SK-N-SH (cell line): ENCODE measurements around the gene WWOX. TPM values are rescaled to one million over a fixed set of nuclear protein-coding genes. Genes with fewer than 3 reads are reported as not detected.
"Not testable (repeated sequence)": the region's sequence is repeated elsewhere in the genome, so short reads cannot be mapped to it uniquely, and the experiment has no call there.

ENCODE experiments used
- CTCF ChIA-PET: fragments of 300-600, 350-600 bp; formaldehyde crosslinking; extraction: SDS; loops from one replicate; lab custom pipeline; 2021; lab: Yijun Ruan, JAX
- POLR2A ChIA-PET: fragments of 350-600 bp; sonication (Branson Sonifier 250); formaldehyde crosslinking; extraction: SDS; loops from one replicate; lab custom pipeline; 2020; ENCODE audit warnings: antibody characterized with exemption, inconsistent platforms; lab: Yijun Ruan, JAX
- DNase-seq: peaks from one replicate; pipeline ENCODE4 v3.0.0; 2012
- H2AFZ ChIP-seq: fragments of 200-600 bp; sonication (generic); 2 replicates; pipeline ENCODE4 v1.8.1; 2016; ENCODE audit warnings: antibody characterized with exemption, mild to moderate bottlenecking, low read depth
- H3F3A ChIP-seq: fragments of 200-600 bp; sonication (generic); replicated peaks from 2 replicates; pipeline ENCODE3; 2016; ENCODE audit warnings: antibody characterized with exemption, mild to moderate bottlenecking; ENCODE audit not compliant: insufficient read depth
- H3K27ac ChIP-seq, 2 experiments: fragments of 200-500 bp in 1 of 2; fragments of 200-600 bp in 1 of 2; sonication (Bioruptor generic) in 1 of 2; sonication (generic), shearing (Covaris generic) in 1 of 2; 2 replicates each; pipeline versions ENCODE4 v1.5.1 to v1.6.1; 2014 to 2016; ENCODE audit warnings: low read depth in 2 of 2, inconsistent platforms in 1 of 2, low read length in 1 of 2, mild to moderate bottlenecking in 1 of 2, mixed read lengths in 1 of 2
- H3K27me3 ChIP-seq: fragments of 200-600 bp; sonication (generic), shearing (Covaris generic); 2 replicates; pipeline ENCODE4 v1.6.1; 2016; ENCODE audit warnings: mixed run types; ENCODE audit not compliant: insufficient read depth
- H3K36me3 ChIP-seq, 2 experiments: fragments of 200-500 bp in 1 of 2; fragments of 200-600 bp in 1 of 2; sonication (Bioruptor generic) in 1 of 2; sonication (generic) in 1 of 2; replicated peaks in 1 of 2; 2 replicates each; pipeline versions ENCODE3 to v1.5.1; 2014 to 2016; ENCODE audit warnings: low read length in 1 of 2, mild to moderate bottlenecking in 1 of 2; ENCODE audit not compliant: insufficient read depth in 2 of 2, control insufficient read depth in 1 of 2
- H3K4me1 ChIP-seq, 2 experiments: fragments of 200-500 bp in 1 of 2; fragments of 200-600 bp in 1 of 2; sonication (Bioruptor generic) in 1 of 2; sonication (generic), shearing (Covaris generic) in 1 of 2; 2 replicates each; pipeline versions ENCODE4 v1.5.1 to v1.6.1; 2014 to 2016; ENCODE audit warnings: low read depth in 1 of 2, low read length in 1 of 2, mixed run types in 1 of 2; ENCODE audit not compliant: insufficient read depth in 2 of 2, control insufficient read depth in 1 of 2
- H3K4me2 ChIP-seq: fragments of 200-600 bp; sonication (generic), shearing (Covaris generic); 2 replicates; pipeline ENCODE4 v1.6.1; 2017; ENCODE audit warnings: mixed run types
- H3K4me3 ChIP-seq, 2 experiments: fragments of 200-500 bp in 1 of 2; fragments of 200-600 bp in 1 of 2; sonication (Bioruptor generic) in 1 of 2; sonication (generic), shearing (Covaris generic) in 1 of 2; 2 replicates each; pipeline versions ENCODE4 v1.5.1 to v1.8.1; 2014 to 2016; ENCODE audit warnings: low read depth in 2 of 2, inconsistent platforms in 1 of 2, low read length in 1 of 2, mild to moderate bottlenecking in 1 of 2, mixed read lengths in 1 of 2, moderate library complexity in 1 of 2
- H3K79me2 ChIP-seq: fragments of 200-600 bp; sonication (generic); 2 replicates; pipeline ENCODE4 v1.8.1; 2017; ENCODE audit warnings: mild to moderate bottlenecking; ENCODE audit not compliant: insufficient read depth
- H3K9ac ChIP-seq: fragments of 200-600 bp; sonication (generic); 2 replicates; pipeline ENCODE4 v1.6.1; 2017; ENCODE audit warnings: mixed run types
- H3K9me2 ChIP-seq: fragments of 200-600 bp; sonication (generic); 2 replicates; pipeline ENCODE4 v1.6.1; 2017; ENCODE audit warnings: mixed run types
- H3K9me3 ChIP-seq: fragments of 200-600 bp; sonication (generic); 2 replicates; pipeline ENCODE4 v1.6.1; 2017; ENCODE audit warnings: mixed run types, mild to moderate bottlenecking, moderate library complexity
- H4K20me1 ChIP-seq: fragments of 200-600 bp; sonication (generic); 2 replicates; pipeline ENCODE4 v1.6.1; 2017; ENCODE audit warnings: mild to moderate bottlenecking, mixed run types; ENCODE audit not compliant: insufficient read depth
- ELF1 ChIP-seq: IDR thresholded peaks from 2 replicates; pipeline ENCODE4 v1.4.0; 2012
- FOXM1 ChIP-seq: IDR thresholded peaks from 2 replicates; pipeline ENCODE4 v1.4.0; 2012; ENCODE audit warnings: low read depth, mild to moderate bottlenecking
- RAD21 ChIP-seq: IDR thresholded peaks from 2 replicates; pipeline ENCODE4 v1.6.1; 2012; ENCODE audit warnings: mild to moderate bottlenecking, low read length
- RFX5 ChIP-seq: IDR thresholded peaks from 2 replicates; pipeline ENCODE4 v1.6.1; 2012; ENCODE audit warnings: mild to moderate bottlenecking, improper control_type of control experiment, low read length
- TEAD4 ChIP-seq: IDR thresholded peaks from 2 replicates; pipeline ENCODE4 v1.4.0; 2012; ENCODE audit warnings: mild to moderate bottlenecking, borderline replicate concordance; ENCODE audit not compliant: insufficient read depth
- USF2 ChIP-seq: fragments of 150-350 bp; IDR thresholded peaks from 2 replicates; pipeline ENCODE4 v1.6.1; 2017; ENCODE audit warnings: antibody characterized with exemption, low read length, low read depth, borderline replicate concordance
- WGBS: methylation state at CpG from one replicate; pipeline ENCODE4 v1.1.6; 2017; ENCODE audit warnings: low lambda C conversion rate; 5-methylcytosine and 5-hydroxymethylcytosine counted together
- polyA plus RNA-seq, 3 experiments: library from polyadenylated mRNA; depleted of rRNA; stranded (reverse); fragments of >200 nt; gene quantifications; 2 replicates each; pipeline ENCODE4 v1.2.3, GENCODE V29; 2012

WWOX gene
- polyA plus RNA-seq, 1 of the 3 experiments (the other 2 are of a cell fraction): 10.8 TPM

GRCh38 chr16:79217375-79218011 is 1118.0 kb downstream of the WWOX start:
- Histone ChIP-seq H3K4me1 (no peaks in the 10 kb centered on the region), H3K27me3 (no peaks in the 10 kb centered on the region), H3F3A (no peaks in the 10 kb centered on the region), H4K20me1 (no peaks in the 10 kb centered on the region), H3K4me2 (no peak overlapping the region), H3K36me3 (no peaks in the 10 kb centered on the region), H3K9ac (no peak overlapping the region), H3K4me3 (no peak overlapping the region), H3K79me2 (no peaks in the 10 kb centered on the region), H2AFZ (no peak overlapping the region), H3K9me3 (0 out of 2 replicates have a peak, but pooled peaks cover 2% of the 10 kb centered on the region), H3K9me2 (no peaks in the 10 kb centered on the region), H3K27ac (no peak overlapping the region)
- DNase-seq: no peak
- TF ChIP-seq FOXM1: no peak
- TF ChIP-seq USF2: no peak
- no peak for TF ChIP-seq RAD21
- TF ChIP-seq RFX5: no peak
- TF ChIP-seq ELF1: no peak
- TF ChIP-seq TEAD4: no peak
- WGBS: 43% methylated on average over 6 of the region's 6 CpGs
- CTCF ChIA-PET: no interaction called here
- POLR2A ChIA-PET: no interaction called here

DNA sequence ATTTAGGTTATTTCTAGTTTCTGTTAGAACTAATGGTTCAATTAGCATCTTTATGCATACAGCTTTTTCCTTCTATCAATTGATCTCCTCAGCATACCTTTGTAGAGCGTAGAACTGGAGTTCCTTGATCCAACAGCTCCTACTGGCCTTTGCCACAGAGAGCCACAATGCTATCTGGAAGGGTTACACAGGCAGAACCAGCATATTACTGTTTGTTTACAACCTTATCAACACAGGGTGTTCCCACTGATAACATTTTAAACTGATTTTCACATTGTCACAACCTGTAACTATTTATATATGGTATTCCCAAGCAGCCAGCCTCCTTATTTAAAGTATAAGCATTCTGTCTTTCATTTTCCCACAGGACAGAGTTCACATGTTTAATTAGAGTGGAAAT is 1118.9 kb downstream of the WWOX start:
- CTCF ChIA-PET: no interaction called here

GRCh38 chr16:79225994-79226393 is 1126.5 kb downstream of the WWOX start:
- CTCF ChIA-PET, H3K4me1 ChIP-seq, DNase-seq, H3K36me3 ChIP-seq, H3K9ac ChIP-seq, H3K79me2 ChIP-seq, H3K27ac ChIP-seq, H3K4me2 ChIP-seq, H3K9me3 ChIP-seq, POLR2A ChIA-PET, H3K4me3 ChIP-seq, H3K9me2 ChIP-seq, H3K27me3 ChIP-seq, H2AFZ ChIP-seq, H3F3A ChIP-seq, H4K20me1 ChIP-seq: not testable (repeated sequence)
- WGBS: 8% methylated on average over 3 of the region's 3 CpGs

More for the DNA sequence above, 1118.9 kb downstream of the WWOX start:
- H3K27me3 ChIP-seq: no peaks in the 10 kb centered on the region
- no peaks in the 10 kb centered on the region for H3K79me2 ChIP-seq
- no peaks in the 10 kb centered on the region for H3K4me1 ChIP-seq
- H3K9me3 ChIP-seq: 0 out of 2 replicates have a peak, but pooled peaks cover 2% of the 10 kb centered on the region
- H3K27ac ChIP-seq: no peak overlapping the region
- TF ChIP-seq TEAD4 (no peak), RAD21 (no peak)
- 12% methylated on average over 1 of the region's 1 CpG for WGBS
- H3F3A ChIP-seq: no peaks in the 10 kb centered on the region
- H3K9ac ChIP-seq: no peak overlapping the region
- POLR2A ChIA-PET: no interaction called here
- H3K9me2 ChIP-seq: no peaks in the 10 kb centered on the region
- no peaks in the 10 kb centered on the region for H4K20me1 ChIP-seq
- H3K36me3 ChIP-seq: no peaks in the 10 kb centered on the region
- no peak overlapping the region for H3K4me2 ChIP-seq
- no peak overlapping the region for H2AFZ ChIP-seq
- no peak overlapping the region for H3K4me3 ChIP-seq
- DNase-seq: no peak
